Measurements from ENCODE around the gene AHR.
"Not testable (repeated sequence)": the region's sequence is repeated elsewhere in the genome, so short reads cannot be mapped to it uniquely, and the experiment has no call there.

The AHR gene

GRCh38 chr7:17380736-17381662, 82.5 kb downstream of the AHR start:
- no peak for DNase-seq

GRCh38 chr7:17382408-17383354, 84.2 kb downstream of the AHR start:
- DNase-seq, result not testable (repeated sequence)

- no peak for DNase-seq
These were observed 85.9 kb downstream of the AHR start for GRCh38 chr7:17384400-17384799.

- DNase-seq, result no peak
These were observed 87.2 kb downstream of the AHR start for GRCh38 chr7:17385612-17386011.

- no peak for DNase-seq
These were observed 91.9 kb downstream of the AHR start for GRCh38 chr7:17390392-17390791.

- no peak for DNase-seq
These were observed 92.9 kb downstream of the AHR start for GRCh38 chr7:17391366-17391765.

- no peak for DNase-seq
These were observed 94.4 kb downstream of the AHR start for GRCh38 chr7:17392846-17393245.

- DNase-seq, result not testable (repeated sequence)
These were observed 96.1 kb downstream of the AHR start for GRCh38 chr7:17394563-17394962.

Data from inflammatory macrophage treated with lipopolysaccharide for 1 hour (primary cell).